Stimulated activated CD4-positive, alpha-beta T cell treated with anti-CD3 and anti-CD28 coated beads, Interleukin-1b, Interleukin-23, amount 100 ng/mL, for 48 hours (primary cell): ENCODE results near the gene LMF1.

Source experiments
- DNase-seq: peaks from one replicate; pipeline ENCODE4 v3.0.0-alpha.2; 2020

LMF1 gene

GRCh38 chr16:877242-878071 is 93.3 kb downstream of the LMF1 start:
- DNase-seq, result no peak

GRCh38 chr16:876523-877241 is 94.1 kb downstream of the LMF1 start:
- DNase-seq, result no peak

- no peak for DNase-seq
These were observed 94.8 kb downstream of the LMF1 start for GRCh38 chr16:876041-876335.

DNA sequence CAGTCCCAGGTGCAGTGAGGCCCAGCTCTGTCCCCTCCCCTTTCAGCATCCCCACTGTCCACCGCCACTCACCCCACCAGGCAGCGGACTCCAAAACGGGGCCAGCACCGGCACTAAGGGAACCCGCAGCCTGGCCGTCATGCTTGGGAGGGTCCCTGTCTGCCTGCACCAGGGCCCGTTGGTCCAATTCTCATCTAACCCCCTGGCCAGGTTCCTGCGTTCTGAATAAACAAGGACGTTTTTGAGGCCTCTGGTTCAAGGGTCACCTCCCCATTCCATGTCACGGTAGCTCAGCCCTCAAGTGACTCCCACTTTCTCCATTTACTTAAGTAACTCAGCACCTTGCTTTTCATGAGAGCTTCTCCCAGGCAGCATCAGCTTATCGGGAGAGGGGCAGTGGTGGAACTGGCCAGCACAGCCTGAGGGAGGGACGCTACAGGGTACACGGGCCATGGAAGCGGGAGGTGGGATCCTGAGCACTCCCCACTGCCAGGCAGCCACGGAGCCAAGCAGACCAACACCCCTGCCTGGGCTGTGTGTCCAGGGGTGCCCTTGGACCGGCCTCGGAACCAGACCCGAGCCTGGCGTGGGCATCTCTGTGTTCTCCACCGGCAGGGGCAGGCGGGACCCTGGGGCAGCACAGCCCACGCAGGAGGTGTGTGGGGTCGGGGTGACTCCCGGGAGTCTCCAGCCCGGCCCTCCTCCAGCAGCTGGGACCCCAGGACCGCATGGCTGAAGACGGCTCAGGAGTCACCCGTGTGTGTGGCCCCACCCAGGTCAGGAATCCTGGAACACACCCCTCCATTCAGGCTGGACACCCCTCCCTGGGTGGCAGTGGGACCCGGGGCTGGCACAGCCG is 95.4 kb downstream of the LMF1 start:
- DNase-seq, result no peak

DNA sequence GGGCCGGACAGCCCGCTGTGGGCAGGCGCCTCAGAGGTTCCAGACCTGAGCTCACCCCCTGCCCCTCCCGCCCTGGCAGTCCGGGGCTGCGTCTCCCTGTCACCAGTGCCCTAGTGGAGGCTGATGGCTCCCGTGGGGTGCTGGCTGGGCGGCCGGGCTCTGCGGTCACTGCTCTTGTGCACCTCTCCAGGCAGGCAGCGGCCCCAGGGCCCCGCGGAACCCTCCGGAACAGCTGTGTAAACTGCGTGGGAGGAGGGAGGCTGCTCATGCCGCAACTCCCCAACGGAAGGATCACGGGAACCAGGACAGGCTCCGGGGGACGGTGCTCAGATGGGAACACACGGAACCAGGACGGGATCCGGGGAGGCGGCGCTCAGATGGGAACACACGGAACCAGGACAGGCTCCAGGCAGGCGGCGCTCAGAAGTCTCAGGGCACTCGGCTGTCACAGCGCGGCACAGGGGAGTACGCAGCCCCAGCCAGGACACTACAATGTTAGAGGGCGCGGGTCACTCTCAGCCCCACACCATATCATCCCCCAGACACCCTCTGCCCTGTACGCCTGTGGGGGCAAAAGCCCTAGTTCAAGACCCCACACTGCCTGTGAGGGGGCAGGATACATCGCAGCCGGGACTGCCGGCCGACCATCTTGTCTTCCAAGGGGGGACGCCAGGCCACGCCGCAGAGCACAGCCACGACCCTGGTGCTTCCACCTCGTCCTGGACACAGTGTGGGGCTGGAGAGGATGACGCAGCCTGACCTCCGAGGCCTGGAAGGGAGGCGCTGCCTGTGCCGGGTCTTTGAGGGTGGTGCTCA is 96.2 kb downstream of the LMF1 start:
- no peak for DNase-seq

DNA sequence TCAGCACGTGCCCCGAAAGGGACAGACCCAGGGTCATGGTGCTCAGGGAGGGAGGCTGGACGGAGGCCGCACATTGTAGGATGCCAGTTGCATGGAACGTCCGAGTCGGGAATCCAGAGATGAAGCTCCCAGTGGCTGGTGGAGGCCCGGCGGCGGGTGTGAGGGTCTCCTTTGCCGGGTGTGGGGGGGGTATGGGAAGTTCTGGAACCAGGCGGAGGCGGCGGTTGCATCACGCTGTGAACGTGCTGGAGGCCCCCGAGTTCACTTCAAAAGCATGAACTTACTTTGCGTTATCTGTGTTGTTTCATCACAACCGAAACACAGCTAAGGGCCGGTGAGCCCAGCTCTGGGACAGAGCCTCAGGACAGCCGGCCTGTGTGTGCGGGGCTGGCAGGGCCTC is 96.9 kb downstream of the LMF1 start:
- no peak for DNase-seq

- no peak for DNase-seq
These were observed 97.5 kb downstream of the LMF1 start for GRCh38 chr16:873243-873661.

DNA sequence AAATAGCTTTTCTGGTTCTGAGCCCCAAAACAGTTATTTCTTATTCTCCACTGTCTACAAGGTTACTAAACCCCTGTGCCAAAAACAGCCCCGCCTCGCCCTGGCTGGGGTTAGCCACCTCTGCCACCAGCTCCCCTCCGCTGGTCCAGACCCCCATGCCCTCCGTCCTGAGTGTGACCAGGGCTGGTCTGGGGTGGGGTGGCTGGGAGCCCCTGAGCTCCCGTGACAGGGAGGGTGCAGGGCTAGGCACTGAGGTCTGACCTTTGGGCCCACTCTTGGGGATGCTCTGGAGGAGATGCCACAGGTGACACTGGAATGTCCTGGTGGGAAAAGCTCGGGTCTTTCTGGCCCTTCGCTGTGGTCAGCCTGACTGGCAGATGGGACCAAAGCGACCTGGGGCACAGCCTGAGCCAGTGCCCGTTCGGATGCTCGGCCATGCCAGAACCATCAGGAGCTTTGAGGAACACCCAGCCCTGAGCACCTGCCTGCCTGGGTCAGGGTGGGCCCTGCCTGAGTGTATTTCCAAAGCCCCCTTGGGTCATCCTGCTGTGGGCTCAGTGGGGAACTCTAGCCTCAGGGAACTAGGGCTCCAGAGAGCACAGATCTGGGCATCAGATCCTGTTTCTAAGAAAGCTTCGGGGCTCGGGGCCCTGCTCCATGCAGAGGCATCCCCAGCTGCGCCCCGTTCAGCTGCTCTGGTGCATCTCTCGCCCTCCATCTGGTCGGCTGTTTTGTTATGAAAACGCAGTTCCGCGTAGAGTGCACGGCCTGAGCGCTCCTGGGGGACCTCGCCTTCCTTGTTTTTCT is 98.1 kb downstream of the LMF1 start:
- no peak for DNase-seq

- DNase-seq, result no peak
These were observed 99.0 kb downstream of the LMF1 start for GRCh38 chr16:871562-872345.

DNA sequence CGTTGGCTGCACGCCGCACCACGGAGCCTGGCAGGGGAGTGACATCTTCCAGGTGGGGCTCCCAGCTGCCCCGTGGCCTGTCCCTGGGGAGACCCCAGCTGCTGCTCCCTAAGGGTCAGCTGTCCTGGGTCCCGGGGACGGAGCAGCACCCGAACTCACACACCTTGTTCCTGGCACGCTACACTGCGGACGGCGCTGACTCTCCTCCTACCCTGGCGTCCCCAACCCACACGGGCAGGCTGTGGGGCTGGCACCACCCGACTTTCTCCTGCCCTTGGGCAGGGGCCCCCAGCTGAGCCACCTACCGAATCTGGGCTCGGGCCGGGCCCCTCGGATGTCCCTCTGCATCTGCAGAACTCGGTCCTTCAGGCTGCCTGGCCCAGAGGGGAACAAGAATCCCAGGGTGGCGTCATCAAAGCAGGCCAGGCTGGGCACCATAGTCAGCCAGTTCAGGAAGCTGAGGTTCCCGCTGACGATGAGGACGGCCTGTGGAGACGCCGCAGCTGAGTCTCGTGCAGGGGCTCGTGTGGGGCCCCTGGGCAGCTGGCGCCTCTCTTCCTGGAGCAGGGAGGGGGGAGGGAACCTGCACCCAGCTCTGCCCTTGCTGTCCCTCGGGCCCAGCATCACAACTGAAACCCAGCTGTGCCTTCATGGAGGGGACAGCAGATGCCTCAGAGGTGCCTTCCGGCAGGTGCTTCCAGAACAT is 99.8 kb downstream of the LMF1 start:
- DNase-seq, result no peak

DNA sequence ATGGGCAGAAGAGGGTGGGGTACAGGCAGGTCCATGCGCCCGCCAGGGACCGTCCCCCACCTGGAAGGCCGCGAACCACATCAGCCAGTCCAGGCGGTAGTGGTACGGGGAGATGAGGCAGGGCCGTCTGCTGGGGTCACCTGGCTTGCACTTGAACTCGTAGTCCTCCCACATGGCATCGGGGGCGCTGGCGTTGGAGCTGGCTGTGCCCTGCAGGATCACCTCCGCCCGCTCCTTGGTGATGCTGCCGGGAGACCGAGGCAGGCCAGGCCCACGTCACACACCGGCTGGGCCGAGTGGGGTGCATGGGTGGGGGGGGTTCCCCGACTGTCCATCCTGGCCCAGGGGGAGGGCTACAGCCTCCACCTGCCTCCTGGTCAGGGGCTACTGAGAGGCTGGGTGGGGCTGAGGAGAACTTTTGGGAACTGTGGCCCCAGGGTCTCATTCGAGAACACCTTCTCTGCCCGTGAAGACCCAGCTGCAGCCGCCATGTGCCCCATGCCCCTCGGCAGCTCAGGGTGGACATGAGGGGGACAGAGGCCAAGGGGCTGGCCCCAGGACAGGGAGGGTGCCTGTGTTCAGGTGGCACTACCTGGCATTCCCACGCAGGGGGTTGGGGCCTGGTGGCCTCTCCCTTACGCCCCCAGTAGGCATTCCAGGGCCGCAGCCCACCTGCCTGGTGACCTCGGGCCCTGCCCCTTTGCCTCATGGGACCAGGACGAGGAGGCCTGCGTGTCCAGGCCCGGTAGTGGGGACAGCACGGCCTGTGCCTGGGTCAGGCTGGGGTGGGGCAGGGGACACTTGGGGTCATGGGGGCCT is 100.8 kb downstream of the LMF1 start:
- no peak for DNase-seq

GRCh38 chr16:868846-869822 is 101.7 kb downstream of the LMF1 start:
- DNase-seq, result no peak

DNA sequence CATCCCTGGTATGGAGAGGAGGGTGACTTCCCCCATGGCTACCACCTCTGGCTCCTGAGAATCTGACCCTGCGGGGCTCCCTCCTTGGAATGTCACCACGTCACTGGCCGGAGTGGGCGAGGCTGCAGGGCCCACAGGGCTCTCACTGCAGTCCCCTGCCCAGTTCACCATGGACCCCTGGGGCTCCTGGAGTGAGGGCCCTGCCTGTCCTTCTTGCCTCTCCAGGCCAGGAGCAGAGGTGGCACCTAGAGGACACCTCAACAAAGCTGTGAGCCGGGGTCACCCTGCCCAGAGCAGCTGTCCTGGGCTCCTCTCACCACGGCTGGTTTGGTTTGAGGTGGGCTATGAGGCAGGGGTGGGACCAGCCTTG is 102.4 kb downstream of the LMF1 start:
- DNase-seq, result no peak

DNA sequence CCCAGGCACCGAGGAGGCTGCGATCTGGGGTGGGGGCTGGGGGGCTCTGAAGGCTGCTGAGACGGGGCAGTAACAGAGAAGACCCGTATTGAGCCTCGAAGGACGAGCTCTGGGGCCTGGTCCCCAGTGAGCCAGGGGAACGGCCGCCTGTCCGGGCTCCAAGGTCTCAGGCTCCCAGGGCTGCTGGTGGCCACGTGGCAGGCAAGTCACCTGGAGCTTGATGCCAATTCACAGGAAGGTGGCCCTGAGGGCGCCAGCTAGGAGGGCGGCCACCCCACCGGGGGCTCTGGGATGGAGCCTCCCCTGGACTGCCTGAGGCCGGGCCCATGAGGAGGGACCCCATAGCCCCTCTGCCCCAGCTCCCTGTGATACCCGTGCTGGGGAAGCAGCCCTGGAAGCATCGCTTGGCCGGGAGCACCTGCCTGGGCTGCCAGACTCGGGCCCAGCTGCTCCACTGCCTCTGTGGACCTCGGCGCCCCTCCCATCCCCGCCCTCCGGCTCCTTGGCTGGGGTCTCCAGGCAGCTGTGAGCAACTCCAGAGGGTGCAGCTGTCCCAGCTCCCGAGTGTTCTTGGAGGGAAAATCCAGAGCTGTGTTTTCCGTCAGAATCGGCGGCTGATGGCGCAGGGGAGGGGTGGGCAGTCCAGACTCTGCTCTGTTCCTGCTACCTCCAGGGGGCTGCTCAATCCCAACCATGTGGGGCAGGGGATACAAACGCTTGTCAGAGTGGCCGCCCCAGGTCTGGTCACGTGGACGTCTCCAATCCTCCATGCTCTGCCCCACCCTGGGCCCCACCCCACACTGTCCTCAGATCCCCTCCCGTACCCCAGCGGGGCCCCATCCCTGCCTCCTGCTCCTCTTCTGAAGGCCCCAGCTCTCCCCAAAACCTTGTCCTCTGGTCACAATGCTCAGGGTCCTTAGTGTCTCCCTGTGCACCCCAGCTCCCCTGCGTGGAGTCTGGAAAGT is 103.1 kb downstream of the LMF1 start:
- DNase-seq, result no peak

GRCh38 chr16:866252-866896 is 104.4 kb downstream of the LMF1 start:
- DNase-seq, result no peak

- no peak for DNase-seq
These were observed 105.8 kb downstream of the LMF1 start for GRCh38 chr16:865026-865425.

DNA sequence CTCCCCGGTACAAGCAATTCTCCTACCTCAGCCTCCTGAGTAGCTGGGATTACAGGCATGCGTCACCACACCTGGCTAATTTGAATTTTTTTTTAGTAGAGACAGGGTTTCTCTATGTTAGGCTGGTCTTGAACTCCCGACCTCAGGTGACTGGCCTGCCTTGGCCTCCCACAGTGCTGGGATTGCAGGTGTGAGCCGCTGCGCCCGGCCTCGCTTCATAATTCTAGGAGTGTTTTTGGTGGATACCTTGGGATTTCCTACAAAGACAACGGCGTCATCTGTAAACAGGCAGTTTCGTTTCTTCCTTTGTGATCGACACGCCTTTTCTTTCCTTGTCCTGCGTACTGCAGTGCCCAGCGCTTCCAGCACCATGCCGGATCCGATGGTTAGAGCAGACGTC is 109.3 kb downstream of the LMF1 start:
- no peak for DNase-seq
